ENCODE measurements around the gene ARID1B.
A peak's percentile ranks its signal among the peaks of the same experiment; 100 is the strongest.

ARID1B gene

DNA sequence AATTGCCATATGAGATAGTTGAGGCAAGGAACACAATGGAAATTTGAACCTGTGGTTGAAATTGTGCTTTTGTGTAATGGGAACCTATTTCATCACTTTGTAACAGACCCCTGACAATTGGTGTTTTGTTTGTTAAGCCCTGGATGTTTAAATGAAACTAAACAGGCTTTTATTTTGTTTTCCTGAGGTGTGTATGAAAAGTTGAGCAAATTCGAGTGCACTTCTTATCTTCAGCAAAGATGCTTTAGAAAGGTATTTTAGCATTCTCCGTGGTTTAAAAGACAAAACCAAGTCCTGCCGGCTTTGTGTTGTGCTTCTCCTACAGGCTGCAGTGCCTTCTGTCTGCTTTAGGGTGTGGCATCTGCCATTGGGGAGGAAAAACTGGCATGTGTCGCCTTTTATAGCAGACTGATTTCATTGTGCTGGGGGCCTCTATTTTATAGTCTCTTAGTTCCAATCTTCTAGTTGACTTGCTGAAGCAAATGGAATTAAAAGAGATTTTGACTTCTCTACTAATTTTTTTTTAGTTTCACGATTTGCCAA lies 2.2 kb upstream of the ARID1B start:
- DNase-seq: peak; percentile 8

DNA sequence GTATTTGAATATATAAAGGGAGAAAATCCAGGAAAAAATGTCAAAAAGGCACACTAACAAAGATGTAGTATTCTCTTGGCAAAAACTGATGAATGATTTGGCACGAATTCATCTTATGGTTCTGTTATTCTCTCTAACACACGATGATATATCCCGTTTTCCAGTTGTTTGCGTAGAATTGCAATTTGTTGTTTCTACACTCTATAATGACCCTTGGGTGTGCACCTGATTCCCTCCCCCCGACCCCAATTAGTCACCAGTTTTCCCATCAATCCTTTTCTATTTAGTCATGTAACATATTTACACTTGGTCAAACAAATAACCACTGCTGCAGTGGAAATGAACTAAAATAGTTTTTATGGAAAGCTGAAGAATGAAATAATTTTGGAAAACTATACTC lies 1.5 kb upstream of the ARID1B start:
- DNase-seq: peak; percentile 18

DNA sequence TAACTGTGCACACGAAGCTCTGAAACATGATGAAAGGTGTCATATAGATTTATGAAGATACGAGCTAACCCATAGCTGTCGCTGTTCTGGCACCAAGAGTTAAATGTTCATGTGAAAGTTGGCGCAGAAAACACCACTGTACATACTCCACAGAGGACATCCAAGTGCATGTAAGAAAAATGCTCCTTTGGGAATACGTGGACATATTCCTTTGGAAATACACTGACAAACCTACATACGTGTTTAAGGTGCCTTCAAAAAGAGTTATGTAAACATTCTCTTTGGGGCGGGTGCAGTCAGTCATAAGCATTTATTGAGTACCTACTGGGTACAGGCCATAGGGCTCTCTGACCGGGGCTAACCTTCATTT lies 723 bp upstream of the ARID1B start:
- peak; percentile 46 for DNase-seq

DNA sequence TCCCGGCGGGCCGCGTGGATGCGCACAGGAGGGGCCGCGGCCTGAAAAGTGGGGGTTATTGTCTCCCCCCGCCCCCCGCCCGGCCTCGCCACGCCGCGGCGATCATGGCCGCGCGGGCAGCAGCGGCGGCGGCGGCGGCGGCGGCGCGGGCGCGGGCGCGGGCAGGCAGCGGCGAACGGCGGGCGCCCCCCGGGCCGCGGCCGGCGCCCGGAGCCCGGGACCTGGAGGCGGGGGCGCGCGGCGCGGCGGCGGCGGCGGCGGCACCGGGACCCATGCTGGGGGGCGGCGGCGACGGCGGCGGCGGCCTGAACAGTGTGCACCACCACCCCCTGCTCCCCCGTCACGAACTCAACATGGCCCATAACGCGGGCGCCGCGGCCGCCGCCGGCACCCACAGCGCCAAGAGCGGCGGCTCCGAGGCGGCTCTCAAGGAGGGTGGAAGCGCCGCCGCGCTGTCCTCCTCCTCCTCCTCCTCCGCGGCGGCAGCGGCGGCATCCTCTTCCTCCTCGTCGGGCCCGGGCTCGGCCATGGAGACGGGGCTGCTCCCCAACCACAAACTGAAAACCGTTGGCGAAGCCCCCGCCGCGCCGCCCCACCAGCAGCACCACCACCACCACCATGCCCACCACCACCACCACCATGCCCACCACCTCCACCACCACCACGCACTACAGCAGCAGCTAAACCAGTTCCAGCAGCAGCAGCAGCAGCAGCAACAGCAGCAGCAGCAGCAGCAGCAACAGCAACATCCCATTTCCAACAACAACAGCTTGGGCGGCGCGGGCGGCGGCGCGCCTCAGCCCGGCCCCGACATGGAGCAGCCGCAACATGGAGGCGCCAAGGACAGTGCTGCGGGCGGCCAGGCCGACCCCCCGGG lies 637 bp downstream of the ARID1B start:
- peak; percentile 63 for DNase-seq

DNA sequence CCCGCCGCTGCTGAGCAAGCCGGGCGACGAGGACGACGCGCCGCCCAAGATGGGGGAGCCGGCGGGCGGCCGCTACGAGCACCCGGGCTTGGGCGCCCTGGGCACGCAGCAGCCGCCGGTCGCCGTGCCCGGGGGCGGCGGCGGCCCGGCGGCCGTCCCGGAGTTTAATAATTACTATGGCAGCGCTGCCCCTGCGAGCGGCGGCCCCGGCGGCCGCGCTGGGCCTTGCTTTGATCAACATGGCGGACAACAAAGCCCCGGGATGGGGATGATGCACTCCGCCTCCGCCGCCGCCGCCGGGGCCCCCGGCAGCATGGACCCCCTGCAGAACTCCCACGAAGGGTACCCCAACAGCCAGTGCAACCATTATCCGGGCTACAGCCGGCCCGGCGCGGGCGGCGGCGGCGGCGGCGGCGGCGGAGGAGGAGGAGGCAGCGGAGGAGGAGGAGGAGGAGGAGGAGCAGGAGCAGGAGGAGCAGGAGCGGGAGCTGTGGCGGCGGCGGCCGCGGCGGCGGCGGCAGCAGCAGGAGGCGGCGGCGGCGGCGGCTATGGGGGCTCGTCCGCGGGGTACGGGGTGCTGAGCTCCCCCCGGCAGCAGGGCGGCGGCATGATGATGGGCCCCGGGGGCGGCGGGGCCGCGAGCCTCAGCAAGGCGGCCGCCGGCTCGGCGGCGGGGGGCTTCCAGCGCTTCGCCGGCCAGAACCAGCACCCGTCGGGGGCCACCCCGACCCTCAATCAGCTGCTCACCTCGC lies 1.5 kb downstream of the ARID1B start:
- peak; percentile 56 for DNase-seq

DNA sequence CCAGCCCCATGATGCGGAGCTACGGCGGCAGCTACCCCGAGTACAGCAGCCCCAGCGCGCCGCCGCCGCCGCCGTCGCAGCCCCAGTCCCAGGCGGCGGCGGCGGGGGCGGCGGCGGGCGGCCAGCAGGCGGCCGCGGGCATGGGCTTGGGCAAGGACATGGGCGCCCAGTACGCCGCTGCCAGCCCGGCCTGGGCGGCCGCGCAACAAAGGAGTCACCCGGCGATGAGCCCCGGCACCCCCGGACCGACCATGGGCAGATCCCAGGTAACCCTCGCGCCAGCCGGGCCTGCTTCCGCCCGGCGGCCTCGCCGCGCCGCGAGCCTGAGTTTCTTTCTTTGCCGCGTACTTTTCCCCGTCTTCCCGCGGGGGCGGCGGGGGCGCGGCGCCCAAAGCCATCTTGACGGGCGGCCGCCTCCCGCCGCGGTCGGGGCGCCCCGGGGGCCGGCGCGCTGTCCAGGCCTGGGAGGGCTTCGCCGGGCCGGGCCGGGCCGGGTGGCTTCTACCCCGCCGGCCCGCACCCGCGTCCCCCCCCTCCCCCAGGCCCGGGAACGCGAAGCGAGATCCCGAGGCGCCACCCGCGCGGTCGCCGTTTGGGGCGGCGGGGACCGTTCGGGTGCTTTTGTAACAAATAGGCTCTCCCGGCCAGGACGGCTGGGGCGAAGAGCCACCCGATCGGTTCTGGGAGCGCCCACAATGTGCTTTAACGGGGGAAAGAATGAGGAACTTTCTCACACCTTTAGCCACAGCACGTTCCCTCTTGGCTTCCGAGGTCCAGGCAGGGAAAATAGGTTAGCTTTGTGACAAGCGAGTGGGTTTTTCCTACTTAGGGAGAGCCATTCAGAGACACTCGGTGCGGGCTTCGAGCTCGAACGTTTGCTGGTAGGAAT lies 2.3 kb downstream of the ARID1B start:
- DNase-seq: peak; percentile 41

DNA sequence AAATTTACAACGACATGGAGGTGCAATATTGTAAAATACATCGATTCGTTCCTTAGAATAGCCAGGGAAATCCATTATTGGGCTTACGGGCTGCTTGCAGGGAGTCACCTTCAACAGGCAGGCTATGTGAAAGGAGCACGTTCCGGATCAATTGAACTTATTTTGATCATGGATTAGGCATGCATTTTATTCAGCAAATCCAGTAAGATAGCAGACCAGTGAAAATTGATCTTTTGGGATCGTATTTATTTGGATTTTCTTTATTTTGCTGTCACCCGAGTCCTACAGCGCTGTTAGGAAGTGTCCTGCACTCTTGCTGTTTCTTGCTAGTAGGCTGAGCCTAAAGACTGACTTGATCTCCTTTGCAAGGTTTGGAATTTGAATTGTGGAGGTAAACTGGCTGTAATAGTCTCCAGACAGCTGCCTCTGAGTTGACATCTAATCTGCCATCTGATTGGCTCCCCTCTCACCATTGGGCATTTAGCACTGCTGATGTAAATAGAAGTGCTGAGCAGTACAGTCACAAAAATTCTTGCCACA lies 3.0 kb downstream of the ARID1B start:
- DNase-seq: peak; percentile 94

DNA sequence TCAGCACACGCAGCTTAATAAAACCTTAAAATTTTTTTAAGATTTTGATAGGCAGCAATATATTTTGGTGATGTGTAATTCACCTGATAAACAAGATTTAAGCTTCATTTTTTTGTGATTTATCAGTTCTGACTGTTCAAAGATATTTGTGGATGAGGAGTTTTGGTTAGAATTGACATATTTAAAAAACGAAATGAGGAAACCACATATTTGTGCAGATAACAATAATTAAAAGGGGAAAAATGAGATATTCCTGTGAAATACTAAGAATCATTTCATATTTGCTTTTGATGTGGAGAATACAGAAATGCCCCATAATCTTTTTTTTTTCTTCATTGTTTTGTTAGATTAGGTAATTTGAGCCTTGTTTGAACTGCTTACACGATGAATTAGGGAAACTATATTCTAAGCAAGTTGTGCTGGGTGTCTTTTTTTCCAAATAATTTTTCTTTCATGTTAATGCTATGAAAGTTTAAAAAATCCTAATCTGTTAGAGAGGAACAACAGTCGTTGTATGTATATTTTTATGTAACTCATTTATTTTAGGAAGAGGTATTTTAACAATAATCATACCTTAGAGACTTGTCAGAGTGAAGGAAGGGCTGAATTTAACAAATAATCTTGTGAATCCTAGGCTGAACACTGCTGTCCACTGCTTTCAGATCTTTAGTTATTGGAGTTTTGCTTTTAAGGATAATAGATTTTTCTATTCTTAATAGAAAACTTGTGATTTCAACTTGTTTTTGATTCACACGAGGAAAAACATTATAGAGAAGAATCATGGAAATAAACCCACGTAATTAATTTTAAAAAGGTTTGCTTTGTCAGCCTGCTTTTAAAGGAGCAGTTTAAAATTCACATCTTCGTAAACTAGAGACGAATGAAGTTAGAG lies 4.0 kb downstream of the ARID1B start:
- no peak for DNase-seq

DNA sequence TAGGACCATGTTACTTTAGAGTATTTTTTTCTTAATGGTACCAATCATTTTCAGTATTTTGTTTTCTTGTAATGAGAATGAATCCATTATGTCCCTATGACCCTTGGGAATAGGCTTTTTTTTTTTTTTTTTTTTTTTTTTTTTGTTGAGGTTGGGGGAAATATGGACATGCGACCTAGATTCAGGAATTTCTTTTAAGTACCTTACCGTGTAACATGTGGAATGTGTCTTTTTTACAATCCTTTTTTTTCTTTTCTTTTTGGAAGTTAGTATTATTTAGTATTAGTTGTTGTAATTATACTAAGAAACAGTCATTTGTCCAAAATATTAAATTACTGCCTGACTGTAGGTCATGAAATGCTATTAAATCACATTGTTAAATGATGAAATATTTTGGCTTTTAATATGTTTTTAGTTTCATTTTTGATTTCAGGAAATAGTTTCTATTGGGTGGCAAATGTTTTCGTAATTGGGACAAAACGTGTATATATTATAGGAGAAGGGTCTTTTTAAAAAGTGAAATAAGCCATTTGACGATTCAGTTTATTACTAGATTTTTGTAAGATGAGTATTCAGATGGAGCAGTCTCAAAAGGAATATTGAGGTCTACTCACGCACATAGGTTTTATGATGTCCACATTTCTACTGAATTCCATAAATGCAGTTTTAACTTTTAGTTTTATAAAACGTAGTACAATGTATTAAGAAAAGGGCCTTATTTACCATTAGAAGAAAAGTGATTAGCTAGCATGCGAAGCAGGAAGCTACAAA lies 4.9 kb downstream of the ARID1B start:
- DNase-seq: peak; percentile 28

DNA sequence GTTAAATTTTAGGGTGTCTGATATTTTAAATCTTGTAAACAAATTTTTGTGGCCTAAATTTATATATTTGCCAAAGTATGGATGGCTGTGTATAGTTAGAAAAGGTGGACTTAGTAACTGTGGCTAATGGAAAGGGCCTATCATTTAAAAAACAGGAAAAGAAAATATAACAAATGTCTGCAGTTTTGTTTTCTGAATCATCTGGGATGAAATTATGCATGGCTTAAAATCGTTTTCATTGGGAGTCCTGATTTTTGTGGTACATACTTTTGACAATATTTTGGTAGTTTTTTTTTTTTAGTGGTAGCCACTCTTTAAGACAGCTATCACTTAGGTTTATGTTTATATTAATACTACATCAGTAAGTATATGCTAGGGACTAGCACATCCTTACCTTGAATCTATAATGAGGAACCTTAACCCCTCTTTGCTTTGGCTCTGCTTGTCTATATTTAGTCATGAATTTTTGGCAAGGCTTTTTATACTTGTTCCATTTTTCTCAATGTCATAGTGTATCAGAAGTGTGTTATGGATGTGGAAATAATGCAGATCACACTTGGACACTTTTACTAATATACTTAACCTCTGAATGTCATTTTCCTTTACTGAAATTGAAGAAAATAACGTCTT lies 5.6 kb downstream of the ARID1B start:
- DNase-seq: peak; percentile 29

DNA sequence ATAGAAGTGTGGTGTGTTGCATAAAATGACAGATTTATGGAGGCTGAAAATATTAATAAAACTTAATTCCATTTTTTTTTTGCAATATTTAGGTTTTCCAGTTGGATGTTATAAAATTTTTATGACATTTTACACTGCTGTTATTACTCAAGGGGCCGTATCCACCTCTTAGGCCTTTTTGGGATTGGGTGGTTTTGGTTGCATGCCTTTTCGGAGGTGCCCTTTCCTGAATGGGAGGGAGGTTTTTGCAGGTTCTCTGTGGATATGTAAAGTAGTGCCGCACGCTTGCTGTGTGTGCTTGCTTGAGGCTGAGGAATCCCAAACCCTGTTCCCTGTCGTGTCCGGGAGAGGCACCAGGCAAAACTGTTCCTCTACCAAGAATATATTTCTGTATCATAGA lies 6.8 kb downstream of the ARID1B start:
- DNase-seq: no peak

DNA sequence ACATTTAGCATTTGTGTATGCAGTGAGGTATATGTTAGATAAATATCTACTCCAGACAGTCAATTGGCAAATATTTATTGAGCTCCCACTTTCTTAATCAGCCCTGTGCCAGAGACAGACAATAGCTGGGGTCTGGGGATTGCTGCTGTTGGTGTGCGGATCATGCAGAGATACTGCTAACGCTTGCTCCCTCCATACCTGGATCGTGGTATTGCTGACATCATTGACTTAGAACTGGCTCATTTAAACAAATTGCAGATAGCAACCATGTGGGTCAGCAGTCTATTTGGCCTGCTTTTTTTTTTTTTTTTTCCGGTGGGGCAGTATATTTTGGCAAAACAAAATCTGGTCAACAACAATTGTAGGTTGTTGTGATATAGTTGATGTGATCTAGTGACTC lies 9.5 kb downstream of the ARID1B start:
- DNase-seq: no peak

DNA sequence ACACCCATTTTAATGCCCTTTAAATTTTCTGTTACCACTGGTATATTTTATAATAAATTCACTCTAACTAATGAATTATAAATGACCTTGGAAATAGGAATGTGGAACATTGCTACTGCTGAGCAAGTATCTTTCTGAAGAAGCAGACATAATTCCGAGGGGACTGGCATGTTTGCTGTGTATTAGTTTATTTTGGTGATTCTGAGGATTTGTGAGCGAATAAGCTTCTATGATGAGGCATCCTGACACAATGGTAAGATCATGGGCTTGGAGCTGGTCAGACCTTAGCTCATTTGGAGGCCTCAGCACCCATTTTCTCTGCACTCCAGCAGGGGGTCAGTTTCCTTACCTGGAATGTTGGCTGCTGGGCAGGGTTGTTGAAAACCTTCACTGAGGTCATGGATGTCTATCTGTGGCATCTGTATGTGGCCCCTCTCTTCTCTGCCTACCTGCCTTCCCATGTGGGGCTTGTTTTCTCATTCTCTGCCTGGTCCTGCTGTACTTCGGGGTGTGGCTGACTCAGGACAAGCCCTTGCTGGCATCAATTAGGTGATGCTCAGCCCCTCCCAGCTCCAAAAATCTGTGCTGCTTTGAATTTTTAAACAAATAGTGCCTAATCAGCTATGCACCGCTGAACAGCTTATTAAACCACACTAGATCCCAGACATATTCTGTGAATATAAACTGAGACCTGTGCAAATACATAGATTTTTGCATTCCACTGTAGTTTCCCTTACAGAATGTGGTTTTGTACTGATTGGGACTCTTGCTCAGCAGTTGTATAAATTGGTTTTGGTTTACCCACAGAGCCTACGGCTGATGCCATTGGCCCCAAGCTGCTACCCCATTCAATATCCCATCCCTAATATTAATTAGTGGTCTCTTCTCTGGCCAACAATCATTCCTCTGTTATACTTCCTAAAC lies 10.7 kb downstream of the ARID1B start:
- DNase-seq: no peak

DNA sequence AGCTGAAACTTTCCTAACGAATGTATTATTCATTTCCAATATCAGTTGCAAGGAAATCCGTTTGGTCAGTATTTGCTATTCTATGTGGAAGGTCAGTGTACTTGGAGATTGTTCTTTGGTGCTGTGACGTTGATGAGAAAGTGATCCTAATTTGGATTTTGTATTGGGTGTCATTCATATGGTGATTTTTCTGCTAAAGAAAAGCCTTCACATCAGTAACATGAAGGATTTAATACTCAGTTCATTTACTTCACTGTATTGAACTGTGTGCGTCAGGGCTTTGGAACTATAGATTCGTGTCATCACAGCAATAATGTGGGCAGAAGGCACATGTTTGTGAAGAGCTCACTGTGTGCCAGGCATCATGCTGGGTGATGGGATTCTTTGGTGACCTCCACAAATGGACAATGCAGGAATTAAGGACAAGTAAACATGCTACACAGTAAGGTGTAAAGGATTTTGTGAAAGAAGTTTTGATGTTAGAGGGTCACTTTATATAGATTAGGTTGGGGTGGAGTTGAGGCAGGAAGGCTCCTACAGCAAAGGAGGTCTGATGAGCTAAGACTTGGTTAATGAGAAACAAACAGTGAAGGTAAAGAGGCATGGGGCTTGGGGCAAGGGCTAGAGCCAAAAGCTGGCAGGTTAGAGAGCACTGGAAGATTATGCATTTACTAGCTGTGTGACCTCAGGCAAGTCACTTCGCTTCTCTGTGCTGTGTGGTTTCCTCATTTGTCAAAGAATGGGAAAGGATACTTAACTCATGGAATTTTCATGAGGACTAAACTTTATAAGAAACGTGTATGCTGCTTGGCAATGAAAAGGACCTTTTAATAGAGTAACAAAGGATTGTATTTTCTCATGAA lies 12.1 kb downstream of the ARID1B start:
- DNase-seq: no peak

DNA sequence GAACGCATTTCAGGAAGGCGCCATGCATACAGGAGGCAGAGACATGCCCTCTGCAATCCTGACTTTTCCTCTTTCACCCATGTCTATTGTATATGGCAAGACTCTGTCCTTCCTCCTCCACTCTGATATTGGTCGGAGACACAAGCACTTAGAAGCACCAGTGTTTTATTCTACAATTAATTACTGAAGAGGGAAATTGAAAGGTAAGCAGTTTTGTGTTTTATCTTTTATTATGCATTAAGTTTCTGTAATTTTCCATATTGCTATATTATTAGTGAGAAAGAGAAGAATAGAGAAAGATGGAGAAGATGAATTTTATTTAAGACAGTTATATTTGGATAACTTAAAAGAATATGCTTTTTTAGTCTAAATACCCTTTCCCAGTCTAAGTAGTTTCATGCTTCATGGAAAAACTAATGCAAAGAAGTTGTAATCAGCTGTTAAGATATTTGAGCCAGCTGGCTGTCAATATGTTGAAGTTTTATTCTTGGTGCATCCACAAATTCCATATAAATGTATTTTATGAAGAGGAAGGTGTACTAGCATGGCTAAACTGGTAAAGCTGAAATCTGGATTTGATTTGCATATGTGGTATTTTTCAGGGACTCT lies 13.6 kb downstream of the ARID1B start:
- DNase-seq: no peak

DNA sequence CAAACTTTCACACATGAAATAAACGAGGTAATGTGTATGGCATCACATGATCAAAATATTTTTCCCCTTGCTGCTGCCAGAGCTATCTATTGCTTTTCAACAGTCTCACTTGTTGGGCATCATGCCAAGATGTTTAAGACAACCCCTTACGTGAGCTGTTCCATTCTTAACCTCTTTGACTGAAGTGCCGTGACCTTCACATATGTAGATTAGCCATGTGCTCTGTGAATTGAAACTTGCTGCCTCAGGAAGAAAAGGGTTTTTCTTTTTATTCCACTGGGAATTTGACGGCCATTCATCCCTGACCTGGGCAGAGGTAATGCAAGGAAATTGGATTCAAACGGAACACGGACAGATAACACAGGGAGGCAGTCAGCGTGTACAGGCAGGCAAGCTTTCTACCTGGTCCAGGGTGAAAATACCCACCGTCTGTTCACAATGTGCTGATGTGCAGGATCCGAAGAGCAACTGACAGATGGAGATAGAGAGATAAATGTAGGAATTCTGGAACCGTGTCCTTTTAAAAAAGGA lies 14.2 kb downstream of the ARID1B start:
- DNase-seq: peak; percentile 8

DNA sequence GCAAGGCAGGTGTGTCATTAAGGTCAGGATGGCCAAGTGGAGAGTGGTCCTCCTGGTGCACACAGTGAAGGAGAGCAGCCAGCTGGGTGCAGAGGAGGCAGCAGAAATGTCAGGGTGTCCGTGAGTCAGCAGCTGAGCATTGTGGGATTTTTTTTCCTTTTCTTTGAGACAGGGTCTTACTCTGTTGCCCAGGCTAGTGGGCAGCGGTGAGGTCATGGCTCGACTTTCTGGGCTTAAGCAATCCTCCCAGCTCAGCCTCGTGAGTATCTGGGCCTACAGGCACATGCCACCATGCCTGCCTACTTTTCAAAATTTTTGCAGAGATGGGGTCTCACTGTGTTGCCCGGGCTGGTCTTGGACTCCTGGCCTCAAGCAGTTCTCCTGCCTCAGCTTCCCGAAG lies 16.0 kb downstream of the ARID1B start:
- no peak for DNase-seq

Measured in EL (cell line).